DOHH2 (cell line): ENCODE data around the gene CRACR2A.

Source experiments
- EZH2phosphoT487 ChIP-seq: fragments of 200-600 bp; sonication (generic); IDR thresholded peaks from 2 replicates; pipeline ENCODE4 v1.6.1; 2017; ENCODE audit warnings: borderline replicate concordance, mild to moderate bottlenecking, antibody characterized with exemption, low read length, moderate library complexity, mixed read lengths
- TF ChIP-seq, protein P1 (sequence below): fragments of 200-600 bp; sonication (generic); IDR thresholded peaks from one replicate; pipeline ENCODE4 v1.5.1; 2014; ENCODE audit warnings: antibody characterized with exemption, mild to moderate bottlenecking, low read depth, low read length; ENCODE audit not compliant: poor library complexity, severe bottlenecking

DNA sequence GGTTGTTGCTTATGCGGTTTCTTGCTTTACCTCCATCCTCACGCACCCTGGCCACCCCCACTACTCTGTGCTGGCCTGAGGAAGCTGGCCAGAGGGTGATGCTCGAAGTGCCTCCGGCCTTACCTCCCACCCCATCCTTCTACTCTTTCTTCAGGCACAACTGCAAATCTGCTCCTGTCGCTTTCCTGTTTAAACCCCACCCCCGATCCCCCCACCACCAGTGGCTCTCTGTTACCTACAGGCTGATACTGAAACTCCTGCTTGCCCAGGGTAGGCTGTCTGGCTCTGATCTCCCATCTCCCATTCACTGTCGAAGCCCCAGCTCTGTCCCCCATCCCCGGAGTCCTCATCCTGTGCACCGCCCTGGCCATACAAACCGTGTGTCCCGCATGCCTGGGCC lies 150.4 kb downstream of the CRACR2A start:
- TF ChIP-seq, protein P1, sequence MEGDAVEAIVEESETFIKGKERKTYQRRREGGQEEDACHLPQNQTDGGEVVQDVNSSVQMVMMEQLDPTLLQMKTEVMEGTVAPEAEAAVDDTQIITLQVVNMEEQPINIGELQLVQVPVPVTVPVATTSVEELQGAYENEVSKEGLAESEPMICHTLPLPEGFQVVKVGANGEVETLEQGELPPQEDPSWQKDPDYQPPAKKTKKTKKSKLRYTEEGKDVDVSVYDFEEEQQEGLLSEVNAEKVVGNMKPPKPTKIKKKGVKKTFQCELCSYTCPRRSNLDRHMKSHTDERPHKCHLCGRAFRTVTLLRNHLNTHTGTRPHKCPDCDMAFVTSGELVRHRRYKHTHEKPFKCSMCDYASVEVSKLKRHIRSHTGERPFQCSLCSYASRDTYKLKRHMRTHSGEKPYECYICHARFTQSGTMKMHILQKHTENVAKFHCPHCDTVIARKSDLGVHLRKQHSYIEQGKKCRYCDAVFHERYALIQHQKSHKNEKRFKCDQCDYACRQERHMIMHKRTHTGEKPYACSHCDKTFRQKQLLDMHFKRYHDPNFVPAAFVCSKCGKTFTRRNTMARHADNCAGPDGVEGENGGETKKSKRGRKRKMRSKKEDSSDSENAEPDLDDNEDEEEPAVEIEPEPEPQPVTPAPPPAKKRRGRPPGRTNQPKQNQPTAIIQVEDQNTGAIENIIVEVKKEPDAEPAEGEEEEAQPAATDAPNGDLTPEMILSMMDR = no peak
- no peak for TF ChIP-seq EZH2phosphoT487
